Ovary (tissue), 9 donors: ENCODE measurements around the gene PLOD1. TPM values are rescaled to one million over a fixed set of nuclear protein-coding genes. Genes with fewer than 3 reads are reported as not detected.

ENCODE experiments used
- DNase-seq, 5 donors: peaks; one replicate each; pipeline ENCODE4 v3.0.0-alpha.2; 2019 to 2020
- H3K27ac ChIP-seq, 2 donors: fragments of 200-600 bp; one replicate each; pipeline versions ENCODE4 v1.5.1 to v1.8.0; 2019 to 2022
- H3K27me3 ChIP-seq: fragments of 200-600 bp; one replicate; pipeline ENCODE4 v1.8.0; 2022
- H3K36me3 ChIP-seq: fragments of 200-600 bp; sonication (generic); one replicate; pipeline ENCODE4 v1.5.1; 2019
- H3K4me1 ChIP-seq: one replicate; pipeline ENCODE4 v1.8.1; 2013; ENCODE audit warnings: mild to moderate bottlenecking, moderate library complexity; ENCODE audit not compliant: insufficient read depth
- H3K4me3 ChIP-seq: fragments of 200-600 bp; sonication (generic); one replicate; pipeline ENCODE4 v1.5.1; 2017
- H3K9me3 ChIP-seq, 2 donors: fragments of 200-600 bp in 1 of 2; sonication (generic) in 1 of 2; one replicate each; pipeline versions ENCODE4 v1.5.1 to v1.8.1; 2013 to 2019; ENCODE audit warnings: mild to moderate bottlenecking in 1 of 2, moderate library complexity in 1 of 2
- CTCF ChIP-seq, 3 donors: fragments of 450-650 bp in 2 of 3; fragments of 200-600 bp in 1 of 3; IDR thresholded peaks; one replicate each; pipeline versions ENCODE4 v1.5.1 to v1.8.0; 2016 to 2022; ENCODE audit warnings: antibody characterized with exemption in 3 of 3, mild to moderate bottlenecking in 1 of 3
- EP300 ChIP-seq: sonication (generic); formaldehyde crosslinking; IDR thresholded peaks from one replicate; pipeline ENCODE4 v1.6.1; 2017; ENCODE audit warnings: antibody characterized with exemption
- POLR2A ChIP-seq: fragments of 450-650 bp; IDR thresholded peaks from one replicate; pipeline ENCODE4 v1.6.1; 2017; ENCODE audit warnings: antibody characterized with exemption, mild to moderate bottlenecking, moderate library complexity
- WGBS, 3 donors: extraction: QIAGEN DNeasy Blood & Tissue Kit in 1 of 3; methylation state at CpG; one replicate each; pipeline versions ENCODE4 v1.1.5 to v1.1.7; 2013 to 2017; 5-methylcytosine and 5-hydroxymethylcytosine counted together
- intact Hi-C, 4 donors: fragments of 100-400 bp; cut with DNase I; formaldehyde crosslinking; loops; one replicate each; pipeline versions ENCODE4 v1.11.0 to v1.15.1; 2022 to 2023
- polyA plus RNA-seq, 2 donors: library from polyadenylated mRNA; stranded (reverse); fragments of 200-250 nt in 1 of 2; fragments of 350-450 nt in 1 of 2; fragmentation: Illumina TruSeq in 1 of 2; extraction: RNeasy Lipid Tissue Mini Kit (QIAGEN cat#74804) in 1 of 2; gene quantifications; one replicate each; pipeline ENCODE4 v1.2.3, GENCODE V29; 2013 to 2014
- small RNA-seq: library from RNA; depleted of rRNA; stranded (forward); fragments of <200 nt; gene quantifications from one replicate; pipeline ENCODE3, GENCODE V24; 2016
- total RNA-seq, 7 donors: library from RNA; depleted of rRNA in 2 of 7; stranded (reverse); fragments of >200 nt in 2 of 7; fragmentation: NEBNext Ultra II Directional in 3 of 7; extraction: Animal tissue kit (Norgen Biotek cat#: 25700) in 3 of 7; gene quantifications; one replicate each; pipeline versions ENCODE4 v1.1.0 to v1.2.4, GENCODE V29; 2016 to 2023
- donor health status: DM: no; HTN: no; CAD: no; lungs with moderate emphysema.
- donor health status: DM: no; HTN: no; CAD: no.
- donor health status: Bipolar disorder and iron deficiency.
- donor health status: DM: yes; HTN: yes; CAD: no.
- donor health status: DM: no; HTN: no; CAD: no.
- donor health status: DM: yes; HTN: yes; CAD: no.

PLOD1 gene
- total and polyA plus RNA-seq, 9 donors: 26.3 to 98.2 (median 58.7) TPM

GRCh38 chr1:12021616-12022015 lies 87.1 kb downstream of the PLOD1 start:
- no peak for DNase-seq
- TF ChIP-seq POLR2A: no peak
- no peak for TF ChIP-seq EP300
- no peak for TF ChIP-seq CTCF (IDR thresholded peaks at IDR 0.05)
- no peak overlapping the region for H3K4me3 ChIP-seq
- intact Hi-C loops: no loop called here
- 89 to 93% (median 91%) methylated on average over 9 of the region's 9 CpGs for WGBS, 3 donors
- no peaks in the 10 kb centered on the region for H3K9me3 ChIP-seq
- H3K36me3 ChIP-seq: no peaks in the 10 kb centered on the region
- no peaks in the 10 kb centered on the region for H3K27me3 ChIP-seq
- H3K4me1 ChIP-seq: peaks cover 12% of the 10 kb centered on the region
- H3K27ac ChIP-seq: no peak overlapping the region

GRCh38 chr1:12022036-12022435 lies 87.5 kb downstream of the PLOD1 start:
- Histone ChIP-seq H3K27ac (no peak overlapping the region), H3K4me1 (peaks cover 12% of the 10 kb centered on the region), H3K9me3 (no peaks in the 10 kb centered on the region), H3K4me3 (no peak overlapping the region), H3K36me3 (no peaks in the 10 kb centered on the region), H3K27me3 (no peaks in the 10 kb centered on the region)
- intact Hi-C loops: no loop called here
- DNase-seq: no peak
- TF ChIP-seq POLR2A (no peak), CTCF (IDR thresholded peaks at IDR 0.05) (no peak), EP300 (no peak)
- WGBS, 3 donors: 80 to 92% (median 88%) methylated on average over 10 to 14 of the region's 14 CpGs

Small RNA genes within 50 kb of the gene (small RNA-seq; reads per million reads assigned to genes)
- not detected for gene AL096840.1
- not detected for gene RF00019
- 0.50 reads per million, percentile 11 among the genes with 10 or more reads in this experiment for gene RNU5E-4P

Other genes starting within 250 kb of the PLOD1 start
- under 1 TPM in 5 of 7 donors, not detected in 2; under 0.01 to 0.33 (median 0.05) TPM for gene DRAXIN, start 243.0 kb upstream of the PLOD1 start, total RNA-seq
- under 1 TPM; 0.01 to 0.12 TPM for gene DRAXIN, start 243.0 kb upstream of the PLOD1 start, polyA plus RNA-seq
- gene AGTRAP, start 198.6 kb upstream of the PLOD1 start, total RNA-seq: 10 to 100 TPM; 24.5 to 53.2 (median 31.1) TPM
- 10 to 100 TPM in 1 of 2 donors, 1 to 10 TPM in 1; 5.9 to 38.2 TPM for gene AGTRAP, start 198.6 kb upstream of the PLOD1 start, polyA plus RNA-seq
- 1 to 10 TPM in 3 of 7 donors, under 1 TPM in 3, not detected in 1; 0.48 to 1.8 (median 1.1) TPM for gene C1orf167, start 172.5 kb upstream of the PLOD1 start, total RNA-seq
- 1 to 10 TPM in 1 of 2 donors, not detected in 1; 4.4 TPM for gene C1orf167, start 172.5 kb upstream of the PLOD1 start, polyA plus RNA-seq
- gene MTHFR, start 128.8 kb upstream of the PLOD1 start, total RNA-seq: 100 to 1,000 TPM in 1 of 7 donors, 10 to 100 TPM in 6; 41.2 to 161 (median 56.7) TPM
- gene MTHFR, start 128.8 kb upstream of the PLOD1 start, polyA plus RNA-seq: 10 to 100 TPM; 13.1 to 25.0 TPM
- gene CLCN6, start 128.5 kb upstream of the PLOD1 start, total RNA-seq: 10 to 100 TPM; 11.7 to 39.7 (median 32.1) TPM
- gene CLCN6, start 128.5 kb upstream of the PLOD1 start, polyA plus RNA-seq: 10 to 100 TPM; 14.6 to 16.7 TPM
- gene NPPA, start 86.9 kb upstream of the PLOD1 start, total RNA-seq: 1 to 10 TPM in 2 of 7 donors, under 1 TPM in 2, not detected in 3; 0.83 to 2.5 (median 1.2) TPM
- gene NPPA, start 86.9 kb upstream of the PLOD1 start, polyA plus RNA-seq: under 1 TPM in 1 of 2 donors, not detected in 1; 0.86 TPM
- gene NPPB, start 75.8 kb upstream of the PLOD1 start, total RNA-seq: not detected
- under 1 TPM in 1 of 2 donors, not detected in 1; 0.22 TPM for gene NPPB, start 75.8 kb upstream of the PLOD1 start, polyA plus RNA-seq
- gene KIAA2013, start 8.3 kb upstream of the PLOD1 start, total RNA-seq: 10 to 100 TPM; 24.5 to 47.7 (median 26.8) TPM
- gene KIAA2013, start 8.3 kb upstream of the PLOD1 start, polyA plus RNA-seq: 10 to 100 TPM; 17.3 to 29.7 TPM
- gene MFN2, start 45.7 kb downstream of the PLOD1 start, total RNA-seq: 10 to 100 TPM; 27.8 to 67.8 (median 55.8) TPM
- 10 to 100 TPM; 29.7 to 77.0 TPM for gene MFN2, start 45.7 kb downstream of the PLOD1 start, polyA plus RNA-seq
- gene MIIP, start 84.8 kb downstream of the PLOD1 start, total RNA-seq: 10 to 100 TPM; 32.3 to 59.0 (median 36.4) TPM
- 10 to 100 TPM in 1 of 2 donors, 1 to 10 TPM in 1; 3.3 to 42.8 TPM for gene MIIP, start 84.8 kb downstream of the PLOD1 start, polyA plus RNA-seq
- 10 to 100 TPM in 1 of 7 donors, under 1 TPM in 6; 0.25 to 10.9 (median 0.45) TPM for gene TNFRSF8, start 128.6 kb downstream of the PLOD1 start, total RNA-seq
- under 1 TPM; 0.17 to 0.65 TPM for gene TNFRSF8, start 128.6 kb downstream of the PLOD1 start, polyA plus RNA-seq
- 10 to 100 TPM; 11.4 to 27.6 (median 21.6) TPM for gene TNFRSF1B, start 232.3 kb downstream of the PLOD1 start, total RNA-seq
- 10 to 100 TPM; 10.3 to 14.3 TPM for gene TNFRSF1B, start 232.3 kb downstream of the PLOD1 start, polyA plus RNA-seq